HCT116 (cell line): Measurements from ENCODE around the gene FAM110C.

Source experiments
- EZH2 ChIP-seq: fragments of 200-600 bp; sonication (generic); IDR thresholded peaks from 2 replicates; pipeline ENCODE4 v1.6.1; 2017; ENCODE audit warnings: antibody characterized with exemption, mixed run types
- EZH2phosphoT487 ChIP-seq: fragments of 200-600 bp; IDR thresholded peaks from 2 replicates; pipeline ENCODE4 v1.6.1; 2018; ENCODE audit warnings: antibody characterized with exemption, borderline replicate concordance
- POLR2AphosphoS5 ChIP-seq: IDR thresholded peaks from 2 replicates; pipeline ENCODE4 v1.6.1; 2011; ENCODE audit warnings: mild to moderate bottlenecking, low read depth, low read length, moderate library complexity
- ZNF274 ChIP-seq: fragments of 200-500 bp; sonication (Bioruptor generic); IDR thresholded peaks from 2 replicates; pipeline ENCODE4 v1.6.1; 2014; ENCODE audit warnings: mild to moderate bottlenecking, low read depth, low read length, inconsistent platforms
- TF ChIP-seq, protein P1 (sequence below): IDR thresholded peaks from 2 replicates; pipeline ENCODE4 v1.6.1; 2012; ENCODE audit warnings: low read depth
- TF ChIP-seq, protein P2 (sequence below), 3 experiments: fragments of 200-600 bp in 1 of 3; sonication (generic) in 1 of 3; IDR thresholded peaks in 2 of 3; conservative IDR thresholded peaks in 1 of 3; 2 replicates each; pipeline ENCODE4 v1.5.1; 2012 to 2017; ENCODE audit warnings: low read depth in 2 of 3, low read length in 2 of 3, antibody characterized with exemption in 1 of 3, borderline replicate concordance in 1 of 3, control low read depth in 1 of 3, mild to moderate bottlenecking in 1 of 3, mixed read lengths in 1 of 3, mixed run types in 1 of 3, moderate library complexity in 1 of 3; ENCODE audit not compliant: insufficient read depth in 1 of 3

DNA sequence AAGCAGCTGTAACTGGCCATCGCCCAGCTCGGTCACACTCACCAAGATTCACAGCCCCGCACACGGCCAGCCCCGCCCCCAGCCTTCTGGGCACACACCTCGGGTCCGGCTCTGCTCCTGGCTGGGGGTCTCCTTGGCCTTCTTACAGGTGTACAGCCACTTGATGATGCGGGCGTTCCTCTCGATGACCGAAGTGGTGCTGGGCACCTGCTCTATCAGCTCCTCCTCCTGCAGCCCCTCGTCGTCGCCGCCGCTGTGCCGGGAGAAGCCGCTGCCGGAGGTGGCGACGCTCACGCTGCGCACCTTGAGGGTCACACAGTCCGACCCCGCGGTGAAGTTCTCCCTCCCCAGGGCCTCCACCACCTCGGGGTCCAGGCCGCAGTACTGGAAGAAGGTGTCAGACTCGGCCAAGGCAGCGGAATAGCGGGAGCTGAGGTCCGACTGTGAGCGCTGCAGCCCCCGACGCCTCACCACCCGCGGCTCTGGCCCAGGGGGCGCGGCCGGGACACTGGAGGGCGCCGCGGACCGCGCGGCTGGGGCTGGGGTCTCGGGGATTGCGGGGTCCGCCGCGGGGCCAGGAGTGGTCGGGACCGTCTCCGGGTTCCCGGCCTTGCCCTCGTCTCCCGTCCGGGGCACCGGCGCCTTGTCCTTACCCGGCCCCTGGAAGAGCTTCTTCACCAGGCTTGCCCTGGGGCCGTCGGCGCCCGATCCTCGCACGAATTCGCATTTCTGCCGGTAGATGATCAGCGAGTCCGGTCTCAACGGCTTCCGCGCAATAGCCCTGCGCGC lies 769 bp downstream of the FAM110C start:
- no peak for TF ChIP-seq EZH2phosphoT487
- no peak for TF ChIP-seq EZH2
- TF ChIP-seq, protein P1, sequence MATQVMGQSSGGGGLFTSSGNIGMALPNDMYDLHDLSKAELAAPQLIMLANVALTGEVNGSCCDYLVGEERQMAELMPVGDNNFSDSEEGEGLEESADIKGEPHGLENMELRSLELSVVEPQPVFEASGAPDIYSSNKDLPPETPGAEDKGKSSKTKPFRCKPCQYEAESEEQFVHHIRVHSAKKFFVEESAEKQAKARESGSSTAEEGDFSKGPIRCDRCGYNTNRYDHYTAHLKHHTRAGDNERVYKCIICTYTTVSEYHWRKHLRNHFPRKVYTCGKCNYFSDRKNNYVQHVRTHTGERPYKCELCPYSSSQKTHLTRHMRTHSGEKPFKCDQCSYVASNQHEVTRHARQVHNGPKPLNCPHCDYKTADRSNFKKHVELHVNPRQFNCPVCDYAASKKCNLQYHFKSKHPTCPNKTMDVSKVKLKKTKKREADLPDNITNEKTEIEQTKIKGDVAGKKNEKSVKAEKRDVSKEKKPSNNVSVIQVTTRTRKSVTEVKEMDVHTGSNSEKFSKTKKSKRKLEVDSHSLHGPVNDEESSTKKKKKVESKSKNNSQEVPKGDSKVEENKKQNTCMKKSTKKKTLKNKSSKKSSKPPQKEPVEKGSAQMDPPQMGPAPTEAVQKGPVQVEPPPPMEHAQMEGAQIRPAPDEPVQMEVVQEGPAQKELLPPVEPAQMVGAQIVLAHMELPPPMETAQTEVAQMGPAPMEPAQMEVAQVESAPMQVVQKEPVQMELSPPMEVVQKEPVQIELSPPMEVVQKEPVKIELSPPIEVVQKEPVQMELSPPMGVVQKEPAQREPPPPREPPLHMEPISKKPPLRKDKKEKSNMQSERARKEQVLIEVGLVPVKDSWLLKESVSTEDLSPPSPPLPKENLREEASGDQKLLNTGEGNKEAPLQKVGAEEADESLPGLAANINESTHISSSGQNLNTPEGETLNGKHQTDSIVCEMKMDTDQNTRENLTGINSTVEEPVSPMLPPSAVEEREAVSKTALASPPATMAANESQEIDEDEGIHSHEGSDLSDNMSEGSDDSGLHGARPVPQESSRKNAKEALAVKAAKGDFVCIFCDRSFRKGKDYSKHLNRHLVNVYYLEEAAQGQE, result no peak
- TF ChIP-seq POLR2AphosphoS5, result no peak
- TF ChIP-seq, protein P2, sequence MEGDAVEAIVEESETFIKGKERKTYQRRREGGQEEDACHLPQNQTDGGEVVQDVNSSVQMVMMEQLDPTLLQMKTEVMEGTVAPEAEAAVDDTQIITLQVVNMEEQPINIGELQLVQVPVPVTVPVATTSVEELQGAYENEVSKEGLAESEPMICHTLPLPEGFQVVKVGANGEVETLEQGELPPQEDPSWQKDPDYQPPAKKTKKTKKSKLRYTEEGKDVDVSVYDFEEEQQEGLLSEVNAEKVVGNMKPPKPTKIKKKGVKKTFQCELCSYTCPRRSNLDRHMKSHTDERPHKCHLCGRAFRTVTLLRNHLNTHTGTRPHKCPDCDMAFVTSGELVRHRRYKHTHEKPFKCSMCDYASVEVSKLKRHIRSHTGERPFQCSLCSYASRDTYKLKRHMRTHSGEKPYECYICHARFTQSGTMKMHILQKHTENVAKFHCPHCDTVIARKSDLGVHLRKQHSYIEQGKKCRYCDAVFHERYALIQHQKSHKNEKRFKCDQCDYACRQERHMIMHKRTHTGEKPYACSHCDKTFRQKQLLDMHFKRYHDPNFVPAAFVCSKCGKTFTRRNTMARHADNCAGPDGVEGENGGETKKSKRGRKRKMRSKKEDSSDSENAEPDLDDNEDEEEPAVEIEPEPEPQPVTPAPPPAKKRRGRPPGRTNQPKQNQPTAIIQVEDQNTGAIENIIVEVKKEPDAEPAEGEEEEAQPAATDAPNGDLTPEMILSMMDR (IDR thresholded peaks at IDR 0.05 in 2 of 3, conservative IDR thresholded peaks at IDR 0.05 in 1 of 3; ENCODE audit: borderline replicate concordance in 1 of 3, insufficient read depth in 1 of 3, low read depth in 2 of 3, low read length in 2 of 3), result no peak
- no peak for TF ChIP-seq ZNF274
